Panc1 (cell line): ENCODE data around the gene LRRC27. TPM values are rescaled to one million over a fixed set of nuclear protein-coding genes. Genes with fewer than 3 reads are reported as not detected.
A peak's percentile ranks its signal among the peaks of the same experiment; 100 is the strongest.

ENCODE experiments used
- ATAC-seq: fragments of 200-7000 bp; cut with Tn5 transposase; 2 replicates; pipeline ENCODE4 v1.9.1; 2020; ENCODE audit warnings: mild to moderate bottlenecking, moderate library complexity
- BruUV-seq: library from RNA; stranded (reverse); fragments of 400-500 nt; replicated peaks from 2 replicates; lab custom pipeline; 2021; lab: Mats Ljungman, UMichigan
- CTCF ChIA-PET: fragments of 300-600 bp; sonication (Branson Sonifier 250); formaldehyde crosslinking; loops from one replicate; lab custom pipeline; 2022; ENCODE audit warnings: antibody characterized with exemption; lab: Charles Lee
- POLR2A ChIA-PET: fragments of 300-600 bp; sonication (Branson Sonifier 250); formaldehyde crosslinking; loops from one replicate; lab custom pipeline; 2022; ENCODE audit warnings: antibody characterized with exemption; lab: Charles Lee
- DNase-seq: peaks from one replicate; pipeline ENCODE4 v3.0.0-alpha.2; 2010; ENCODE audit warnings: low read depth, low spot score
- H3K27ac ChIP-seq: 2 replicates; pipeline ENCODE4 v1.5.1; 2011; ENCODE audit warnings: mild to moderate bottlenecking, low read length, inconsistent platforms
- H3K27me3 ChIP-seq: fragments of 200-500 bp; sonication (Bioruptor generic); 2 replicates; pipeline ENCODE4 v1.6.0; 2014; ENCODE audit warnings: low read length, inconsistent platforms; ENCODE audit not compliant: control insufficient read depth, insufficient read depth
- H3K36me3 ChIP-seq: fragments of 200-500 bp; sonication (Bioruptor generic); 2 replicates; pipeline ENCODE4 v1.5.1; 2014; ENCODE audit warnings: inconsistent platforms, mild to moderate bottlenecking, low read length, moderate library complexity; ENCODE audit not compliant: control insufficient read depth, insufficient read depth
- H3K4me1 ChIP-seq: 2 replicates; pipeline ENCODE4 v1.5.1; 2011; ENCODE audit warnings: inconsistent platforms, mild to moderate bottlenecking, low read length, moderate library complexity; ENCODE audit not compliant: control insufficient read depth, insufficient read depth
- H3K4me3 ChIP-seq, 2 experiments: 2 replicates each; pipeline ENCODE4 v1.5.1; 2011 to 2012; ENCODE audit warnings: low read depth in 2 of 2, low read length in 2 of 2, mild to moderate bottlenecking in 2 of 2, inconsistent platforms in 1 of 2, moderate library complexity in 1 of 2
- H3K9me3 ChIP-seq: fragments of 200-500 bp; sonication (Bioruptor generic); 2 replicates; pipeline ENCODE4 v1.5.1; 2014; ENCODE audit warnings: low read depth, mild to moderate bottlenecking, inconsistent platforms, low read length, moderate library complexity; ENCODE audit not compliant: control insufficient read depth, insufficient read depth
- POLR2AphosphoS5 ChIP-seq: IDR thresholded peaks from 2 replicates; pipeline ENCODE4 v1.6.1; 2012; ENCODE audit warnings: mild to moderate bottlenecking, low read depth, low read length, moderate library complexity
- SIN3A ChIP-seq: IDR thresholded peaks from 2 replicates; pipeline ENCODE4 v1.6.1; 2012; ENCODE audit warnings: low read depth, mild to moderate bottlenecking, low read length, moderate library complexity, borderline replicate concordance; ENCODE audit not compliant: insufficient read depth
- TCF7L2 ChIP-seq: IDR thresholded peaks from 2 replicates; pipeline ENCODE4 v1.6.1; 2011; ENCODE audit warnings: mild to moderate bottlenecking, low read depth, low read length, inconsistent platforms
- in situ Hi-C: cut with HindIII; loops from 2 replicates; pipeline ENCODE4 v1.10.0; 2016; ENCODE audit warnings: low sequenced_read_pairs, low pct_unique_long_range_greater_than_20kb
- intact Hi-C: fragments of 100-400 bp; cut with micrococcal nuclease; formaldehyde crosslinking; loops from one replicate; pipeline ENCODE4 v1.10.0; 2022; ENCODE audit not compliant: unreplicated experiment
- total RNA-seq: library from RNA; stranded (reverse); gene quantifications from one replicate; pipeline ENCODE4 v1.2.1, GENCODE V29; 2021; ENCODE audit not compliant: unreplicated experiment
- TF ChIP-seq, protein P1 (sequence below): fragments of 450-650 bp; IDR thresholded peaks from 2 replicates; pipeline ENCODE4 v1.5.1; 2017; ENCODE audit warnings: mild to moderate bottlenecking
- TF ChIP-seq, protein P2 (sequence below), 2 experiments: IDR thresholded peaks; 2 replicates each; pipeline ENCODE4 v1.6.1; 2011 to 2012; ENCODE audit warnings: low read depth in 2 of 2, control low read depth in 1 of 2, low read length in 1 of 2, mild to moderate bottlenecking in 1 of 2, moderate library complexity in 1 of 2; ENCODE audit not compliant: insufficient read depth in 1 of 2

LRRC27 gene
- total RNA-seq, 1 experiment from 2014 or later, result 15.7 TPM

GRCh38 chr10:132306343-132306685 is 25.7 kb upstream of the LRRC27 start:
- ATAC-seq (no peak), DNase-seq (no peak)
- Histone ChIP-seq H3K36me3 (no peaks in the 10 kb centered on the region), H3K4me1 (peaks cover 17% of the 10 kb centered on the region), H3K4me3 (peak overlapping the region; percentile 61 to 70; a peak in 3 of 4 replicates), H3K27me3 (no peaks in the 10 kb centered on the region), H3K27ac (no peak overlapping the region), H3K9me3 (no peaks in the 10 kb centered on the region)
- POLR2A ChIA-PET, result no interaction called here
- TF ChIP-seq, protein P1, sequence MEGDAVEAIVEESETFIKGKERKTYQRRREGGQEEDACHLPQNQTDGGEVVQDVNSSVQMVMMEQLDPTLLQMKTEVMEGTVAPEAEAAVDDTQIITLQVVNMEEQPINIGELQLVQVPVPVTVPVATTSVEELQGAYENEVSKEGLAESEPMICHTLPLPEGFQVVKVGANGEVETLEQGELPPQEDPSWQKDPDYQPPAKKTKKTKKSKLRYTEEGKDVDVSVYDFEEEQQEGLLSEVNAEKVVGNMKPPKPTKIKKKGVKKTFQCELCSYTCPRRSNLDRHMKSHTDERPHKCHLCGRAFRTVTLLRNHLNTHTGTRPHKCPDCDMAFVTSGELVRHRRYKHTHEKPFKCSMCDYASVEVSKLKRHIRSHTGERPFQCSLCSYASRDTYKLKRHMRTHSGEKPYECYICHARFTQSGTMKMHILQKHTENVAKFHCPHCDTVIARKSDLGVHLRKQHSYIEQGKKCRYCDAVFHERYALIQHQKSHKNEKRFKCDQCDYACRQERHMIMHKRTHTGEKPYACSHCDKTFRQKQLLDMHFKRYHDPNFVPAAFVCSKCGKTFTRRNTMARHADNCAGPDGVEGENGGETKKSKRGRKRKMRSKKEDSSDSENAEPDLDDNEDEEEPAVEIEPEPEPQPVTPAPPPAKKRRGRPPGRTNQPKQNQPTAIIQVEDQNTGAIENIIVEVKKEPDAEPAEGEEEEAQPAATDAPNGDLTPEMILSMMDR, result no peak
- TF ChIP-seq, protein P2, sequence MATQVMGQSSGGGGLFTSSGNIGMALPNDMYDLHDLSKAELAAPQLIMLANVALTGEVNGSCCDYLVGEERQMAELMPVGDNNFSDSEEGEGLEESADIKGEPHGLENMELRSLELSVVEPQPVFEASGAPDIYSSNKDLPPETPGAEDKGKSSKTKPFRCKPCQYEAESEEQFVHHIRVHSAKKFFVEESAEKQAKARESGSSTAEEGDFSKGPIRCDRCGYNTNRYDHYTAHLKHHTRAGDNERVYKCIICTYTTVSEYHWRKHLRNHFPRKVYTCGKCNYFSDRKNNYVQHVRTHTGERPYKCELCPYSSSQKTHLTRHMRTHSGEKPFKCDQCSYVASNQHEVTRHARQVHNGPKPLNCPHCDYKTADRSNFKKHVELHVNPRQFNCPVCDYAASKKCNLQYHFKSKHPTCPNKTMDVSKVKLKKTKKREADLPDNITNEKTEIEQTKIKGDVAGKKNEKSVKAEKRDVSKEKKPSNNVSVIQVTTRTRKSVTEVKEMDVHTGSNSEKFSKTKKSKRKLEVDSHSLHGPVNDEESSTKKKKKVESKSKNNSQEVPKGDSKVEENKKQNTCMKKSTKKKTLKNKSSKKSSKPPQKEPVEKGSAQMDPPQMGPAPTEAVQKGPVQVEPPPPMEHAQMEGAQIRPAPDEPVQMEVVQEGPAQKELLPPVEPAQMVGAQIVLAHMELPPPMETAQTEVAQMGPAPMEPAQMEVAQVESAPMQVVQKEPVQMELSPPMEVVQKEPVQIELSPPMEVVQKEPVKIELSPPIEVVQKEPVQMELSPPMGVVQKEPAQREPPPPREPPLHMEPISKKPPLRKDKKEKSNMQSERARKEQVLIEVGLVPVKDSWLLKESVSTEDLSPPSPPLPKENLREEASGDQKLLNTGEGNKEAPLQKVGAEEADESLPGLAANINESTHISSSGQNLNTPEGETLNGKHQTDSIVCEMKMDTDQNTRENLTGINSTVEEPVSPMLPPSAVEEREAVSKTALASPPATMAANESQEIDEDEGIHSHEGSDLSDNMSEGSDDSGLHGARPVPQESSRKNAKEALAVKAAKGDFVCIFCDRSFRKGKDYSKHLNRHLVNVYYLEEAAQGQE (IDR thresholded peaks at IDR 0.05; ENCODE audit: insufficient read depth in 1 of 2, low read depth in 2 of 2, low read length in 1 of 2), result no peak
- no peak for TF ChIP-seq SIN3A
- no peak for TF ChIP-seq TCF7L2
- TF ChIP-seq POLR2AphosphoS5, result no peak
- CTCF ChIA-PET, result no interaction called here
- intact Hi-C loops (no loop called here), in situ Hi-C loops (no loop called here)
- BruUV-seq, result TSS peak; percentile 68

GRCh38 chr10:132306864-132307751 is 24.9 kb upstream of the LRRC27 start:
- CTCF ChIA-PET, result interaction anchor here (0.6 kb wide), 1 partner anchor 238 kb away, joined by 4 read pairs; no protein-coding TSS in a partner anchor
- POLR2A ChIA-PET, result interaction anchor here (0.5 to 0.7 kb wide), 7 partner anchors 14 to 405 kb away, joined by 3 to 5 read pairs (median 3); no protein-coding TSS in a partner anchor

More at GRCh38 chr10:132306864-132307751, 24.9 kb upstream of the LRRC27 start:
- Histone ChIP-seq H3K4me1 (peaks cover 17% of the 10 kb centered on the region), H3K9me3 (no peaks in the 10 kb centered on the region), H3K36me3 (no peaks in the 10 kb centered on the region), H3K27me3 (no peaks in the 10 kb centered on the region), H3K27ac (peak overlapping the region; percentile 49; the same call in 1 of the 2 replicates), H3K4me3 (peak overlapping the region; percentile 61 to 70)
- intact Hi-C loops, result no loop called here
- peak; percentile 56 for ATAC-seq
- in situ Hi-C loops, result no loop called here
- DNase-seq, result no peak
- TF ChIP-seq, protein P1, result no peak
- TF ChIP-seq, protein P2 (IDR thresholded peaks at IDR 0.05; ENCODE audit: insufficient read depth in 1 of 2, low read depth in 2 of 2, low read length in 1 of 2), result no peak
- TF ChIP-seq SIN3A, result 0 out of 2 replicates have a peak, but pooled peaks have one; percentile 36
- BruUV-seq, result no TSS peak
